GM23248 (cell line): ENCODE data around the gene SEMA3F. TPM values are rescaled to one million over a fixed set of nuclear protein-coding genes. Genes with fewer than 3 reads are reported as not detected.

Source experiments
- DNase-seq: peaks from one replicate; pipeline ENCODE4 v3.0.0-alpha.2; 2015
- H2AFZ ChIP-seq: fragments of 200-600 bp; sonication (generic); 2 replicates; pipeline ENCODE4 v1.6.1; 2016; ENCODE audit warnings: antibody characterized with exemption
- H3F3A ChIP-seq: fragments of 200-600 bp; sonication (generic); 2 replicates; pipeline ENCODE4 v1.6.1; 2016; ENCODE audit warnings: mild to moderate bottlenecking, antibody characterized with exemption, mixed run types; ENCODE audit not compliant: insufficient read depth
- H3K27ac ChIP-seq: fragments of 200-600 bp; sonication (generic); 2 replicates; pipeline ENCODE4 v1.5.1; 2016; ENCODE audit warnings: mild to moderate bottlenecking
- H3K27me3 ChIP-seq: fragments of 200-600 bp; sonication (generic); replicated peaks from 2 replicates; pipeline ENCODE4 v1.6.1; 2016; ENCODE audit warnings: mild to moderate bottlenecking; ENCODE audit not compliant: insufficient read depth
- H3K36me3 ChIP-seq: fragments of 200-600 bp; sonication (generic); 2 replicates; pipeline ENCODE4 v1.6.1; 2016; ENCODE audit warnings: low read depth, mild to moderate bottlenecking
- H3K4me1 ChIP-seq: fragments of 200-600 bp; sonication (generic); 2 replicates; pipeline ENCODE4 v1.6.1; 2016; ENCODE audit warnings: mild to moderate bottlenecking; ENCODE audit not compliant: insufficient read depth
- H3K4me2 ChIP-seq: fragments of 200-600 bp; sonication (generic); one replicate; pipeline ENCODE4 v1.6.1; 2016; ENCODE audit warnings: mild to moderate bottlenecking; ENCODE audit not compliant: unreplicated experiment
- H3K4me3 ChIP-seq: fragments of 200-600 bp; sonication (generic); 2 replicates; pipeline ENCODE4 v1.5.1; 2016; ENCODE audit warnings: mild to moderate bottlenecking
- H3K79me2 ChIP-seq: fragments of 200-600 bp; sonication (generic); 2 replicates; pipeline ENCODE4 v1.6.1; 2016; ENCODE audit warnings: mild to moderate bottlenecking; ENCODE audit not compliant: insufficient read depth
- H3K9ac ChIP-seq: fragments of 200-600 bp; sonication (generic); 2 replicates; pipeline ENCODE4 v1.6.1; 2016; ENCODE audit warnings: mild to moderate bottlenecking
- H3K9me2 ChIP-seq: fragments of 200-600 bp; sonication (generic); 2 replicates; pipeline ENCODE4 v1.6.1; 2016; ENCODE audit warnings: mixed run types, mild to moderate bottlenecking, moderate library complexity; ENCODE audit not compliant: insufficient read depth
- H3K9me3 ChIP-seq: fragments of 200-600 bp; sonication (generic); one replicate; pipeline ENCODE4 v1.6.1; 2017; ENCODE audit warnings: low read depth
- H4K20me1 ChIP-seq: fragments of 200-600 bp; sonication (generic); 2 replicates; pipeline ENCODE4 v1.6.0; 2016; ENCODE audit not compliant: insufficient read depth
- EZH2 ChIP-seq: fragments of 200-600 bp; sonication (generic); IDR thresholded peaks from 2 replicates; pipeline ENCODE4 v1.6.1; 2018; ENCODE audit warnings: antibody characterized with exemption, mild to moderate bottlenecking; ENCODE audit not compliant: insufficient read depth, poor library complexity, severe bottlenecking
- EZH2phosphoT487 ChIP-seq: fragments of 200-600 bp; sonication (generic); IDR thresholded peaks from 2 replicates; pipeline ENCODE4 v1.6.1; 2018; ENCODE audit warnings: antibody characterized with exemption, moderate library complexity, mild to moderate bottlenecking, low read depth; ENCODE audit not compliant: insufficient read depth
- WGBS, 2 experiments: methylation state at CpG; one replicate each; pipeline ENCODE4 v1.1.6; 2015 to 2017; ENCODE audit warnings: low lambda C conversion rate in 2 of 2, low coverage in 1 of 2; ENCODE audit errors: missing lambda C conversion rate in 2 of 2; 5-methylcytosine and 5-hydroxymethylcytosine counted together
- in situ Hi-C: fragments of 300-500 bp; cut with MboI; formaldehyde crosslinking; loops from 2 replicates; pipeline ENCODE4 v1.15.0; 2020
- microRNA counts: library from miRNA; unstranded; fragments of <30 nt; microRNA quantifications from one replicate; lab custom pipeline; 2016
- microRNA-seq: library from miRNA; unstranded; fragments of <30 nt; microRNA quantifications from one replicate; pipeline ENCODE4, GENCODE V29; 2016; ENCODE audit warnings: borderline number of aligned reads
- polyA plus RNA-seq: library from polyadenylated mRNA; unstranded; fragments of >200 nt; fragmentation: Nextera tagmentation; extraction: Ambion mirVana; gene quantifications from 2 replicates; pipeline ENCODE4 v1.2.1, GENCODE V29; 2016
- small RNA-seq: library from RNA; depleted of rRNA; stranded (forward); fragments of <200 nt; gene quantifications from one replicate; pipeline ENCODE3, GENCODE V24; 2014; ENCODE audit warnings: low read depth, low replicate concordance
- total RNA-seq: library from RNA; depleted of rRNA; stranded (reverse); fragments of >200 nt; shearing (Covaris generic); gene quantifications from 2 replicates; pipeline ENCODE4 v1.2.3, GENCODE V29; 2014; rRNA removed

The SEMA3F gene
- total and polyA plus RNA-seq, 2 experiments from 2014 or later: 0.54 to 3.2 TPM

DNA sequence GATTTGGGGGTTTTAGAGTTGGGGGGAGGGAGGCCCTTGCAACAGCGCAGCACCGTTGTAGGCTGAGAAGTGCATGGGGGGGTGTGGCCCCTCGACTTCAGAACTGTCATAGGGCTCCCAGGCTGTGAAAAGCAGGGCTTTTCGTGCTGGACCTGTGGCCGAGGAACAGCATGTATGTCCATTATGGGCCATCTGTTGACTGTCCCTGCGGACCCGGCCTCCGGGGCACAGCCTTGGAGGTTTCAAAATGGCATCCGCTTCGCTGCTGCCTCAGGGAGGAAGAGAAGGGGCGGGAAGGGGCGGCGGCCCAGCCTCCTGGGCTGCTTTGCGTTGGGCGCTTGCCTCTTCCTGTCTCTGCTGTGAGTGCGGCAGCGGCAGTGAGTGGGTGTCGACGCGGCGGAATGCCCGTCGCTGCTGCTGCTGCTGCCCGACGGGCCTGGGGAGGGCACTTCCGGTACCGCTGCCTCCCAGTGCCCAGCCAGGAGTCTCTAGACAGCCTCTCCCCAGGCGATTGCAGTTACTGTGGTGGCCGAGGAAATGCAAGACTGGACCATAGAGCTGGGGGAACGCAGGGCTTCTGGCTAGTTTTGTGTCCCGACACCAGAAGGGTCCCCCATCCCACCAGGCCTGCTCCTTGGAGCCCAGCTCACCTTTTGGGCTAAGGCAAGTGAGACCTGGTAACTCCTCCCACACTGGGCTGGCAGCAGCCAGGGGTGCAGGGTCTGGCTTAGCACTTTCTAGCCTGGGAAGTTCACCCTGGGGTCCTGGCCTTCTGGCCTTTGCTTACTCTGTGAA, 82.8 kb downstream of the SEMA3F start:
- H3K4me2 ChIP-seq: peak overlapping the region; percentile 97
- H3K4me3 ChIP-seq: peak overlapping the region; percentile 94
- peak; percentile 95 for DNase-seq
- H3K27me3 ChIP-seq: no peaks in the 10 kb centered on the region
- H3F3A ChIP-seq: peaks cover 4% of the 10 kb centered on the region; the same call in 1 of the 2 replicates
- 1 to 3% methylated on average over 29 to 30 of the region's 31 CpGs for WGBS, 2 experiments
- H3K36me3 ChIP-seq: no peaks in the 10 kb centered on the region
- peaks cover 20% of the 10 kb centered on the region for H3K4me1 ChIP-seq
- in situ Hi-C loops: no loop called here
- TF ChIP-seq EZH2phosphoT487: no peak
- H3K9me2 ChIP-seq: no peaks in the 10 kb centered on the region
- peak overlapping the region; percentile 3; the same call in 1 of the 2 replicates for H2AFZ ChIP-seq
- peak overlapping the region; percentile 68 for H3K27ac ChIP-seq
- H3K79me2 ChIP-seq: peaks cover 69% of the 10 kb centered on the region
- peak overlapping the region; percentile 89 for H3K9ac ChIP-seq
- no peaks in the 10 kb centered on the region for H4K20me1 ChIP-seq
- H3K9me3 ChIP-seq: no peaks in the 10 kb centered on the region

DNA sequence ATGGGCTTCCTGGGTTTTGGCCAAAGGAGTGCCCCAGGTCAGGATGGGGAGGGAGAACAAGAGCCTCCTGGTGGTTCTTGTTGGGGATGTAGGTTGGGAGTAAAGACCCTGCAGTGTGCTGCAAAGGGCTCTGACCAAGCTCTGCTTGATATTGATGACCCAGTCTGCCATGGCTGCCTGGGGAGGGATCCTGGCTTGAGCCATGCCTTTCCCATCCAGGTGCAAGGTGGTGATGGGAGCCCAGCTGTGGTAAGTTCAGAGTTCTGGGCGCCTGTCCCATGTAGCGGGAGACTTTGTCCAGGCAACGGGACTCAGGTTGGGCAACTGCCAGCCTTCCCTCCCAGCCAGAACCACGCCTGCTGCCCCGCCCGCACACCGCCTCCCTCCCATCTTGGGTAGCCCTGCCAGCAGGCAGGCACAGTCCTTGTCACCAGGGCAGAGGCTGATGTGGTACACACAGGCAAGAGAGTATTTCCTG, 83.5 kb downstream of the SEMA3F start:
- H3F3A ChIP-seq: peaks cover 11% of the 10 kb centered on the region; the same call in 1 of the 2 replicates
- H3K9ac ChIP-seq: peak overlapping the region; percentile 89
- H3K27ac ChIP-seq: peak overlapping the region; percentile 68
- DNase-seq: peak; percentile 81
- in situ Hi-C loops: no loop called here
- WGBS, 2 experiments: 9 to 14% methylated on average over 7 of the region's 7 CpGs
- H3K9me2 ChIP-seq: no peaks in the 10 kb centered on the region
- peaks cover 26% of the 10 kb centered on the region for H3K4me1 ChIP-seq
- no peaks in the 10 kb centered on the region for H3K36me3 ChIP-seq
- H3K9me3 ChIP-seq: no peaks in the 10 kb centered on the region
- H2AFZ ChIP-seq: no peak overlapping the region; the same call in 1 of the 2 replicates
- peak overlapping the region; percentile 94 for H3K4me3 ChIP-seq
- peak overlapping the region; percentile 97 for H3K4me2 ChIP-seq
- peaks cover 75% of the 10 kb centered on the region for H3K79me2 ChIP-seq
- no peak for TF ChIP-seq EZH2phosphoT487
- TF ChIP-seq EZH2: no peak
- no peaks in the 10 kb centered on the region for H4K20me1 ChIP-seq
- no peaks in the 10 kb centered on the region for H3K27me3 ChIP-seq

MicroRNA genes within 50 kb of the gene (microRNA counts, 767-probe panel; counts per million panel counts)
- 447 counts per million, percentile 86 among the panel's probes with 10 or more counts for microRNA hsa-miR-566 (lab: Ali Mortazavi, UCI)

Small RNAs within 50 kb of the gene (microRNA-seq; reads per million reads assigned to microRNA genes)
- not detected for gene MIR566
- gene MIR5787: not detected

Small RNAs within 50 kb of the gene (small RNA-seq; reads per million reads assigned to genes)
- gene MIR566 (not detected), gene MIR5787 (not detected)

Other genes starting within 250 kb of the SEMA3F start
- 15.0 and 16.7 TPM in 2 replicates for gene MON1A, start 225.5 kb upstream of the SEMA3F start, total RNA-seq
- 12.6 and 13.6 TPM in 2 replicates for gene MON1A, start 225.5 kb upstream of the SEMA3F start, polyA plus RNA-seq
- 29.8 and 31.8 TPM in 2 replicates for gene RBM6, start 215.2 kb upstream of the SEMA3F start, total RNA-seq
- 42.9 and 53.7 TPM in 2 replicates for gene RBM6, start 215.2 kb upstream of the SEMA3F start, polyA plus RNA-seq
- 86.1 and 152 TPM in 2 replicates for gene RBM5, start 66.4 kb upstream of the SEMA3F start, total RNA-seq
- 44.5 and 55.0 TPM in 2 replicates for gene RBM5, start 66.4 kb upstream of the SEMA3F start, polyA plus RNA-seq
- not detected in 2 replicates for gene GNAT1, start 36.3 kb downstream of the SEMA3F start, total RNA-seq
- gene GNAT1, start 36.3 kb downstream of the SEMA3F start, polyA plus RNA-seq: not detected in 2 replicates
- under 0.01 TPM in 1 of 2 replicates, not detected in the other for gene SLC38A3, start 49.9 kb downstream of the SEMA3F start, total RNA-seq
- 0.36 and 0.93 TPM in 2 replicates for gene SLC38A3, start 49.9 kb downstream of the SEMA3F start, polyA plus RNA-seq
- 393 and 427 TPM in 2 replicates for gene GNAI2, start 80.9 kb downstream of the SEMA3F start, total RNA-seq
- gene GNAI2, start 80.9 kb downstream of the SEMA3F start, polyA plus RNA-seq: 424 and 426 TPM in 2 replicates
- gene SEMA3B, start 113.8 kb downstream of the SEMA3F start, total RNA-seq: 8.8 and 13.3 TPM in 2 replicates
- gene SEMA3B, start 113.8 kb downstream of the SEMA3F start, polyA plus RNA-seq: 7.6 and 8.4 TPM in 2 replicates
- not detected in 2 replicates for gene LSMEM2, start 123.8 kb downstream of the SEMA3F start, total RNA-seq
- not detected in 2 replicates for gene LSMEM2, start 123.8 kb downstream of the SEMA3F start, polyA plus RNA-seq
- 86.6 and 90.2 TPM in 2 replicates for gene IFRD2, start 137.1 kb downstream of the SEMA3F start, total RNA-seq
- gene IFRD2, start 137.1 kb downstream of the SEMA3F start, polyA plus RNA-seq: 85.4 and 90.6 TPM in 2 replicates
- gene HYAL3, start 144.1 kb downstream of the SEMA3F start, total RNA-seq: 3.0 and 9.6 TPM in 2 replicates
- 5.7 and 7.6 TPM in 2 replicates for gene HYAL3, start 144.1 kb downstream of the SEMA3F start, polyA plus RNA-seq
- gene NAA80, start 144.1 kb downstream of the SEMA3F start, total RNA-seq: 7.8 and 10.2 TPM in 2 replicates
- 10.8 and 11.1 TPM in 2 replicates for gene NAA80, start 144.1 kb downstream of the SEMA3F start, polyA plus RNA-seq
- gene HYAL1, start 148.2 kb downstream of the SEMA3F start, total RNA-seq: 0.51 TPM in 1 of 2 replicates, not detected in the other
- 0.09 and 0.20 TPM in 2 replicates for gene HYAL1, start 148.2 kb downstream of the SEMA3F start, polyA plus RNA-seq
- 47.8 and 48.0 TPM in 2 replicates for gene HYAL2, start 167.4 kb downstream of the SEMA3F start, total RNA-seq
- 33.6 and 35.8 TPM in 2 replicates for gene HYAL2, start 167.4 kb downstream of the SEMA3F start, polyA plus RNA-seq
- 14.3 and 32.5 TPM in 2 replicates for gene TUSC2, start 172.9 kb downstream of the SEMA3F start, total RNA-seq
- gene TUSC2, start 172.9 kb downstream of the SEMA3F start, polyA plus RNA-seq: 45.7 and 46.5 TPM in 2 replicates
- gene RASSF1, start 185.5 kb downstream of the SEMA3F start, total RNA-seq: 57.5 and 68.7 TPM in 2 replicates
- gene RASSF1, start 185.5 kb downstream of the SEMA3F start, polyA plus RNA-seq: 56.4 and 59.0 TPM in 2 replicates
- 1.5 TPM in 1 of 2 replicates, not detected in the other for gene ZMYND10, start 190.4 kb downstream of the SEMA3F start, total RNA-seq
- 0.61 and 0.90 TPM in 2 replicates for gene ZMYND10, start 190.4 kb downstream of the SEMA3F start, polyA plus RNA-seq
- gene NPRL2, start 195.5 kb downstream of the SEMA3F start, total RNA-seq: 17.9 and 20.2 TPM in 2 replicates
- 22.9 and 28.9 TPM in 2 replicates for gene NPRL2, start 195.5 kb downstream of the SEMA3F start, polyA plus RNA-seq
- gene CYB561D2, start 195.5 kb downstream of the SEMA3F start, total RNA-seq: 29.0 and 37.7 TPM in 2 replicates
- gene CYB561D2, start 195.5 kb downstream of the SEMA3F start, polyA plus RNA-seq: 28.3 and 31.5 TPM in 2 replicates
- gene TMEM115, start 204.2 kb downstream of the SEMA3F start, total RNA-seq: 68.4 and 95.4 TPM in 2 replicates
- gene TMEM115, start 204.2 kb downstream of the SEMA3F start, polyA plus RNA-seq: 73.1 and 78.1 TPM in 2 replicates